OCI-LY3 (cell line): ENCODE data around the gene CDH5.

Experiments
- CTCF ChIP-seq: fragments of 200-600, 300-600 bp; sonication (generic); IDR thresholded peaks from 2 replicates; pipeline ENCODE4 v1.5.1; 2014; ENCODE audit warnings: antibody characterized with exemption, low read length, low read depth
- EZH2phosphoT487 ChIP-seq: fragments of 200-600 bp; shearing (Covaris generic); IDR thresholded peaks from 2 replicates; pipeline ENCODE4 v1.6.1; 2018; ENCODE audit warnings: antibody characterized with exemption, mixed run types, low read depth

GRCh38 chr16:66375451-66375850 is 9.0 kb downstream of the CDH5 start:
- TF ChIP-seq CTCF (no peak), EZH2phosphoT487 (no peak)
